Mesenteric fat pad (tissue), 1 donor: ENCODE data around the gene GPR25. TPM values are rescaled to one million over a fixed set of nuclear protein-coding genes. Genes with fewer than 3 reads are reported as not detected.

Experiments used
- DNase-seq: peaks from one replicate; pipeline ENCODE4 v3.0.0-alpha.2; 2020; ENCODE audit warnings: low spot score
- total RNA-seq: library from RNA; stranded (reverse); fragmentation: NEBNext Ultra II Directional; extraction: Animal tissue kit (Norgen Biotek cat#: 25700); gene quantifications from one replicate; pipeline ENCODE4 v1.2.1, GENCODE V29; 2021
- donor health status: DM: yes; HTN: yes; CAD: no.

The GPR25 gene
- total RNA-seq, 1 donor from 2014 or later: not detected

- DNase-seq: no peak
These were observed 412 bp downstream of the GPR25 start for GRCh38 chr1:200873116-200873670.

- DNase-seq: no peak
These were observed 1.1 kb downstream of the GPR25 start for GRCh38 chr1:200873671-200874397.

- DNase-seq: no peak
These were observed 1.9 kb downstream of the GPR25 start for GRCh38 chr1:200874694-200875093.

GRCh38 chr1:200875416-200875815 lies 2.6 kb downstream of the GPR25 start:
- DNase-seq: no peak

- no peak for DNase-seq
These were observed 4.2 kb downstream of the GPR25 start for GRCh38 chr1:200877010-200877409.

- no peak for DNase-seq
These were observed 5.2 kb downstream of the GPR25 start for GRCh38 chr1:200877839-200878551.

- no peak for DNase-seq
These were observed 7.4 kb downstream of the GPR25 start for GRCh38 chr1:200880212-200880611.

- DNase-seq: no peak
These were observed 10.3 kb downstream of the GPR25 start for GRCh38 chr1:200883118-200883517.

GRCh38 chr1:200885623-200886402 lies 13.0 kb downstream of the GPR25 start:
- no peak for DNase-seq

- DNase-seq: no peak
These were observed 13.8 kb downstream of the GPR25 start for GRCh38 chr1:200886594-200886993.

- DNase-seq: no peak
These were observed 14.3 kb downstream of the GPR25 start for GRCh38 chr1:200887036-200887435.

- no peak for DNase-seq
These were observed 15.1 kb downstream of the GPR25 start for GRCh38 chr1:200887772-200888348.

GRCh38 chr1:200888349-200888838 lies 15.6 kb downstream of the GPR25 start:
- no peak for DNase-seq

GRCh38 chr1:200889571-200889970 lies 16.8 kb downstream of the GPR25 start:
- no peak for DNase-seq

GRCh38 chr1:200890027-200890426 lies 17.2 kb downstream of the GPR25 start:
- no peak for DNase-seq

- DNase-seq: no peak
These were observed 18.3 kb downstream of the GPR25 start for GRCh38 chr1:200890818-200891773.

GRCh38 chr1:200891774-200892157 lies 19.0 kb downstream of the GPR25 start:
- no peak for DNase-seq

- DNase-seq: no peak
These were observed 19.8 kb downstream of the GPR25 start for GRCh38 chr1:200892546-200892945.

- DNase-seq: no peak
These were observed 20.2 kb downstream of the GPR25 start for GRCh38 chr1:200892958-200893357.

- DNase-seq: no peak
These were observed 20.7 kb downstream of the GPR25 start for GRCh38 chr1:200893411-200893901.
